Measurements from ENCODE around the gene CARTPT. TPM values are rescaled to one million over a fixed set of nuclear protein-coding genes. Genes with fewer than 3 reads are reported as not detected.

CARTPT gene
- total RNA-seq, 1 donor from 2014 or later: not detected

DNA sequence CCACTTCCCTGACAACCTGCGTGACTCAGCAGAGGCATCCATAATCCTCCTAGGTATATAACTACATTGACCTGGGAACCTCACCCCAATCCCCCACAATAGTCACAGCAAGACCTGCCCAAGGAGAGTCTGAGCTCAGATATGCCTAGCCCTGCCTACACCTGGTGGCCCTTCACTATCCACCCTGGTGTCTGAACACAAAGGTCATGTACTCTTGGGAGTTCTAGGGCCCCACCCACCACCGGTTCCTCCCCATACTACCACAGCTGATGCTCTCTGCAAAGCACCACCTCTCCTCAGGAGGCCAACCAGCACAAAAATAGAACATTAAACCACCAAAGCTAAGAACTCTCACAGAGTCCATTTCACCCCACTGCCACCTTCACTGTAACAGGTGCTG, 34.8 kb upstream of the CARTPT start:
- H3K4me1 Mint-ChIP-seq (ENCODE audit: low read depth, unreplicated experiment): no peaks in the 10 kb centered on the region
- H3K36me3 Mint-ChIP-seq (ENCODE audit: unreplicated experiment): peaks cover 10% of the 10 kb centered on the region
- peaks cover 3% of the 10 kb centered on the region for H3K9me3 Mint-ChIP-seq (ENCODE audit: unreplicated experiment)
- H3K4me3 Mint-ChIP-seq (ENCODE audit: unreplicated experiment): no peak overlapping the region
- DNase-seq: no peak
- H3K27ac Mint-ChIP-seq (ENCODE audit: unreplicated experiment): no peak overlapping the region
- H3K27me3 Mint-ChIP-seq (ENCODE audit: unreplicated experiment): no peaks in the 10 kb centered on the region
- TF ChIP-seq, protein P1, sequence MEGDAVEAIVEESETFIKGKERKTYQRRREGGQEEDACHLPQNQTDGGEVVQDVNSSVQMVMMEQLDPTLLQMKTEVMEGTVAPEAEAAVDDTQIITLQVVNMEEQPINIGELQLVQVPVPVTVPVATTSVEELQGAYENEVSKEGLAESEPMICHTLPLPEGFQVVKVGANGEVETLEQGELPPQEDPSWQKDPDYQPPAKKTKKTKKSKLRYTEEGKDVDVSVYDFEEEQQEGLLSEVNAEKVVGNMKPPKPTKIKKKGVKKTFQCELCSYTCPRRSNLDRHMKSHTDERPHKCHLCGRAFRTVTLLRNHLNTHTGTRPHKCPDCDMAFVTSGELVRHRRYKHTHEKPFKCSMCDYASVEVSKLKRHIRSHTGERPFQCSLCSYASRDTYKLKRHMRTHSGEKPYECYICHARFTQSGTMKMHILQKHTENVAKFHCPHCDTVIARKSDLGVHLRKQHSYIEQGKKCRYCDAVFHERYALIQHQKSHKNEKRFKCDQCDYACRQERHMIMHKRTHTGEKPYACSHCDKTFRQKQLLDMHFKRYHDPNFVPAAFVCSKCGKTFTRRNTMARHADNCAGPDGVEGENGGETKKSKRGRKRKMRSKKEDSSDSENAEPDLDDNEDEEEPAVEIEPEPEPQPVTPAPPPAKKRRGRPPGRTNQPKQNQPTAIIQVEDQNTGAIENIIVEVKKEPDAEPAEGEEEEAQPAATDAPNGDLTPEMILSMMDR (IDR thresholded peaks at IDR 0.05; ENCODE audit: partially characterized antibody, unreplicated experiment): no peak

DNA sequence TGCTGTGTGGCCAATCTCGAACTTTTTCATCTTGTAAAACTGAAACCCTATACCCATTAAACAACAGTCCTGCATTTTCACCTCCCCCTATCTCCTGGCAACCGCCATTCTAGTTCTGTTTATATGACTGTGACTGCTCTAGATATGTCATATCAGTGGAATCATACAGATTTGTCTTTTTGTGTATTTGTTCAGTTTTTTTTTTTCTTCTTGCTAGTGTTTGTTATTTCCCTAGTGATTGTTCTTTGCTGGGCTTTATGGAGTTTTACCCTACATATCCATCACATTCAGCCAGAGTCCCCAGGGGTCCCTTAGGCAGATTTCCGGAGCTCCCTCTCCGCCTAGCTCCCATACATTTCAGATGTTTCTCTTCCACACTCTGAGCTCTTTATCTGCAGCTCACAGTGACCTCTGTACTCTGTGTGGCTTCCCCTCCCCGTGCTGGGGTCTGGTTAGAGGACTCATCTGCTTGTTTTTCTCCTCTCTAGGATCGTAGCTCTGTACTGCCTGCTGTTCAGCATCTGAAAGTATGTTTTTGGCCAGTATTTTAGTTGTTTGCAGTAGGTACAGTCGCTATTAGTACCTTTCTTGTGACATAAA, 25.1 kb upstream of the CARTPT start:
- Mint-ChIP-seq H3K9me3 (ENCODE audit: unreplicated experiment) (no peaks in the 10 kb centered on the region), H3K27ac (ENCODE audit: unreplicated experiment) (peak overlapping the region; percentile 13), H3K36me3 (ENCODE audit: unreplicated experiment) (no peaks in the 10 kb centered on the region), H3K4me3 (ENCODE audit: unreplicated experiment) (peak overlapping the region; percentile 27), H3K4me1 (ENCODE audit: low read depth, unreplicated experiment) (peaks cover 10% of the 10 kb centered on the region), H3K27me3 (ENCODE audit: unreplicated experiment) (no peaks in the 10 kb centered on the region)
- peak; percentile 30 for DNase-seq
- TF ChIP-seq, protein P1 (IDR thresholded peaks at IDR 0.05; ENCODE audit: partially characterized antibody, unreplicated experiment): no peak

DNA sequence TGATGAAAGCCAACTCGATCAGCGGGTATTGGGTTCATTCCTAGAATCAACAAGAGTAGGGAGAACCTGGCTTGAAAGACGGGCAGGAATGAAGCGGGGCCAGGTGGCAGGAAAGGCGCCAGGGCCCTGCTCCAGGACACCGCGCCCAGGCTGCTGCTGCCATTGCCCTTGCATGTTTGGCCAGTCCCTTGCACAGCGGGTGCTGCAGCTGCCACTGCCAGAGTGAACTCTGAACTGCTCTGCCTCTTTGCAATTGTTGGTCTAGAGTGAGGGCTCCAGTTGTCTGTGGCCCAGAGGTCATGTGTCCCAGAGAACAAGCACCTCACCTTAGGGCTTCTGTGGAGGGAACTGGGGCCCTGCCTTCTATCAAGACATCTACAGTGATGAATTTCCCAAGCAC, 24.0 kb upstream of the CARTPT start:
- Mint-ChIP-seq H3K4me1 (ENCODE audit: low read depth, unreplicated experiment) (peaks cover 10% of the 10 kb centered on the region), H3K27me3 (ENCODE audit: unreplicated experiment) (no peaks in the 10 kb centered on the region), H3K36me3 (ENCODE audit: unreplicated experiment) (no peaks in the 10 kb centered on the region), H3K27ac (ENCODE audit: unreplicated experiment) (no peak overlapping the region), H3K4me3 (ENCODE audit: unreplicated experiment) (no peak overlapping the region), H3K9me3 (ENCODE audit: unreplicated experiment) (no peaks in the 10 kb centered on the region)
- TF ChIP-seq, protein P1 (IDR thresholded peaks at IDR 0.05; ENCODE audit: partially characterized antibody, unreplicated experiment): no peak
- DNase-seq: no peak

- Mint-ChIP-seq H3K4me1 (ENCODE audit: low read depth, unreplicated experiment) (peaks cover 10% of the 10 kb centered on the region), H3K4me3 (ENCODE audit: unreplicated experiment) (no peak overlapping the region), H3K36me3 (ENCODE audit: unreplicated experiment) (no peaks in the 10 kb centered on the region), H3K27ac (ENCODE audit: unreplicated experiment) (no peak overlapping the region), H3K27me3 (ENCODE audit: unreplicated experiment) (no peaks in the 10 kb centered on the region), H3K9me3 (ENCODE audit: unreplicated experiment) (no peaks in the 10 kb centered on the region)
- TF ChIP-seq, protein P1 (IDR thresholded peaks at IDR 0.05; ENCODE audit: partially characterized antibody, unreplicated experiment): no peak
- no peak for DNase-seq
Observed at GRCh38 chr5:71695595-71695994, 23.5 kb upstream of the CARTPT start.

DNA sequence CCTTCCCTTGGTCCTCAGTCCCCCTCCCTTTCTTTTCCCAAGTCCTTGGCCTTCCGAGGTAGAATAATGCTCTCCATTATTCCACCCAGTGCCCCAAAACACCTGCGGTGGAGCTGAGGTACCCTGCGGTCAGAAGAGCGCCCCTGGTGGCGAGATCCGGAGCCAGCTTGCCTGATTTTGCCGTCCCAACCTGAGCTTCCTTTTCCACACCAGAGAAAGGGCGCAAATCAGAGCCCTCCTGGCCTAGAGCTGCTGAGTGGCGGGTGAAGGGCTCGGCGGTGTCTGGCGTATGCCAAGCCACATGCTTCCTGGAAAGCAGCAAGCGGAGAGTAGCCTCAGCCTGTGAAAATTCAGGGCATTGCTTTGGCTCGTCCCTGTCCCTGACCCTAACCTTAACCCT, 21.1 kb upstream of the CARTPT start:
- peaks cover 9% of the 10 kb centered on the region for H3K4me1 Mint-ChIP-seq (ENCODE audit: low read depth, unreplicated experiment)
- no peaks in the 10 kb centered on the region for H3K9me3 Mint-ChIP-seq (ENCODE audit: unreplicated experiment)
- no peaks in the 10 kb centered on the region for H3K36me3 Mint-ChIP-seq (ENCODE audit: unreplicated experiment)
- peak; percentile 24 for DNase-seq
- TF ChIP-seq, protein P1 (IDR thresholded peaks at IDR 0.05; ENCODE audit: partially characterized antibody, unreplicated experiment): peak; percentile 75
- H3K4me3 Mint-ChIP-seq (ENCODE audit: unreplicated experiment): no peak overlapping the region
- H3K27me3 Mint-ChIP-seq (ENCODE audit: unreplicated experiment): no peaks in the 10 kb centered on the region
- H3K27ac Mint-ChIP-seq (ENCODE audit: unreplicated experiment): no peak overlapping the region

Measured in glutamatergic neuron (in vitro differentiated cells).